Suprapubic skin (tissue), 4 donors: ENCODE data around the gene FEM1C. TPM values are rescaled to one million over a fixed set of nuclear protein-coding genes. Genes with fewer than 3 reads are reported as not detected.

Experiments used
- DNase-seq, 2 donors: peaks; one replicate each; pipeline ENCODE4 v3.0.0-alpha.2; 2019; ENCODE audit warnings: low spot score in 2 of 2
- H3K27ac ChIP-seq: fragments of 200-600 bp; sonication (generic); one replicate; pipeline ENCODE4 v1.5.1; 2019
- H3K27me3 ChIP-seq: fragments of 200-600 bp; sonication (generic); one replicate; pipeline ENCODE4 v1.5.1; 2019
- H3K36me3 ChIP-seq: fragments of 200-600 bp; sonication (generic); one replicate; pipeline ENCODE4 v1.5.1; 2019
- H3K4me1 ChIP-seq: fragments of 200-600 bp; sonication (generic); one replicate; pipeline ENCODE4 v1.5.1; 2019
- H3K4me3 ChIP-seq: fragments of 200-600 bp; sonication (generic); one replicate; pipeline ENCODE4 v1.5.1; 2019; ENCODE audit warnings: mild to moderate bottlenecking
- H3K9me3 ChIP-seq: fragments of 200-600 bp; sonication (generic); one replicate; pipeline ENCODE4 v1.5.1; 2019
- CTCF ChIP-seq, 2 donors: fragments of 200-600 bp in 1 of 2; fragments of 450-650 bp in 1 of 2; sonication (generic) in 1 of 2; IDR thresholded peaks; one replicate each; pipeline ENCODE4 v1.5.1; 2016 to 2019; ENCODE audit warnings: antibody characterized with exemption in 2 of 2, mild to moderate bottlenecking in 1 of 2, moderate library complexity in 1 of 2
- EP300 ChIP-seq: sonication (generic); formaldehyde crosslinking; IDR thresholded peaks from one replicate; pipeline ENCODE4 v1.6.1; 2017; ENCODE audit warnings: antibody characterized with exemption
- POLR2A ChIP-seq, 2 donors: fragments of 450-650 bp; IDR thresholded peaks; one replicate each; pipeline ENCODE4 v1.6.1; 2017; ENCODE audit warnings: antibody characterized with exemption in 2 of 2, mild to moderate bottlenecking in 2 of 2, moderate library complexity in 2 of 2
- POLR2AphosphoS5 ChIP-seq, 3 donors: sonication (generic); formaldehyde crosslinking; IDR thresholded peaks; one replicate each; pipeline ENCODE4 v1.6.1; 2017; ENCODE audit warnings: antibody characterized with exemption in 3 of 3
- WGBS: methylation state at CpG from one replicate; pipeline ENCODE4 v1.1.5; 2018; 5-methylcytosine and 5-hydroxymethylcytosine counted together
- total RNA-seq, 4 donors: library from RNA; depleted of rRNA; stranded (reverse); fragments of >200 nt; gene quantifications; one replicate each; pipeline ENCODE4 v1.1.0, GENCODE V29; 2016

The FEM1C gene
- total RNA-seq, 4 donors from 2014 or later: 15.4 to 17.8 (median 16.5) TPM

GRCh38 chr5:115584501-115584900 is 39.9 kb upstream of the FEM1C start:
- H3K9me3 ChIP-seq: no peaks in the 10 kb centered on the region
- DNase-seq: no peak
- peaks cover 11% of the 10 kb centered on the region for H3K4me1 ChIP-seq
- H3K4me3 ChIP-seq: no peak overlapping the region
- no peaks in the 10 kb centered on the region for H3K27me3 ChIP-seq
- no peak overlapping the region for H3K27ac ChIP-seq
- no peaks in the 10 kb centered on the region for H3K36me3 ChIP-seq
- 89% methylated on average over 1 of the region's 1 CpG for WGBS
- TF ChIP-seq CTCF (IDR thresholded peaks at IDR 0.05) (no peak), EP300 (no peak), POLR2AphosphoS5 (IDR thresholded peaks at IDR 0.05) (no peak), POLR2A (IDR thresholded peaks at IDR 0.05) (no peak)

GRCh38 chr5:115583474-115583873 is 38.9 kb upstream of the FEM1C start:
- H3K27ac ChIP-seq: no peak overlapping the region
- H3K9me3 ChIP-seq: no peaks in the 10 kb centered on the region
- no peaks in the 10 kb centered on the region for H3K27me3 ChIP-seq
- TF ChIP-seq CTCF (IDR thresholded peaks at IDR 0.05): no peak
- no peak for TF ChIP-seq POLR2A (IDR thresholded peaks at IDR 0.05)
- TF ChIP-seq EP300: no peak
- no peak for TF ChIP-seq POLR2AphosphoS5 (IDR thresholded peaks at IDR 0.05)
- H3K36me3 ChIP-seq: no peaks in the 10 kb centered on the region
- H3K4me1 ChIP-seq: peaks cover 4% of the 10 kb centered on the region
- H3K4me3 ChIP-seq: no peak overlapping the region
- 65% methylated on average over 3 of the region's 3 CpGs for WGBS
- no peak for DNase-seq

- Histone ChIP-seq H3K9me3 (no peaks in the 10 kb centered on the region), H3K27me3 (no peaks in the 10 kb centered on the region), H3K27ac (no peak overlapping the region), H3K36me3 (no peaks in the 10 kb centered on the region), H3K4me3 (no peak overlapping the region), H3K4me1 (peaks cover 3% of the 10 kb centered on the region)
- TF ChIP-seq CTCF (IDR thresholded peaks at IDR 0.05) (no peak), POLR2A (IDR thresholded peaks at IDR 0.05) (no peak), POLR2AphosphoS5 (IDR thresholded peaks at IDR 0.05) (no peak), EP300 (no peak)
- 95% methylated on average over 2 of the region's 2 CpGs for WGBS
- DNase-seq: no peak
These were observed 36.4 kb upstream of the FEM1C start for GRCh38 chr5:115580941-115581340.

- Histone ChIP-seq H3K4me1 (no peaks in the 10 kb centered on the region), H3K9me3 (no peaks in the 10 kb centered on the region), H3K27me3 (no peaks in the 10 kb centered on the region), H3K36me3 (no peaks in the 10 kb centered on the region), H3K27ac (no peak overlapping the region), H3K4me3 (no peak overlapping the region)
- WGBS: 74% methylated on average over 6 of the region's 6 CpGs
- no peak for DNase-seq
- TF ChIP-seq EP300 (no peak), POLR2AphosphoS5 (IDR thresholded peaks at IDR 0.05) (no peak), CTCF (IDR thresholded peaks at IDR 0.05) (no peak), POLR2A (IDR thresholded peaks at IDR 0.05) (no peak)
These were observed 35.2 kb upstream of the FEM1C start for GRCh38 chr5:115579747-115580173.

- Histone ChIP-seq H3K27ac (no peak overlapping the region), H3K27me3 (no peaks in the 10 kb centered on the region), H3K4me3 (no peak overlapping the region), H3K36me3 (no peaks in the 10 kb centered on the region), H3K9me3 (no peaks in the 10 kb centered on the region), H3K4me1 (no peaks in the 10 kb centered on the region)
- TF ChIP-seq CTCF (IDR thresholded peaks at IDR 0.05) (no peak), EP300 (no peak), POLR2A (IDR thresholded peaks at IDR 0.05) (no peak), POLR2AphosphoS5 (IDR thresholded peaks at IDR 0.05) (no peak)
- 77% methylated on average over 3 of the region's 3 CpGs for WGBS
- DNase-seq: no peak
These were observed 34.6 kb upstream of the FEM1C start for GRCh38 chr5:115579216-115579615.
